AG04449 (cell line): ENCODE results near the gene RAI14.

Experiments
- CTCF ChIA-PET: fragments of 350-600 bp; formaldehyde crosslinking; extraction: SDS; loops from one replicate; lab custom pipeline; 2021; ENCODE audit warnings: antibody characterized with exemption; lab: Yijun Ruan, JAX
- POLR2A ChIA-PET: fragments of 400-600, 350-600 bp; formaldehyde crosslinking; extraction: SDS; loops from one replicate; lab custom pipeline; 2020; ENCODE audit warnings: antibody characterized with exemption, inconsistent platforms; lab: Yijun Ruan, JAX
- DNase-seq: peaks from one replicate; pipeline ENCODE4 v3.0.0-alpha.2; 2010; ENCODE audit warnings: low read depth, low spot score
- H3K4me3 ChIP-seq: 2 replicates; pipeline ENCODE4 v1.5.1; 2011; ENCODE audit warnings: low read depth, mild to moderate bottlenecking, control low read depth, low read length
- CTCF ChIP-seq: IDR thresholded peaks from one replicate; pipeline ENCODE4 v1.5.1; 2011; ENCODE audit warnings: mild to moderate bottlenecking, moderate library complexity, low read length, control low read depth, inconsistent platforms; ENCODE audit not compliant: insufficient read depth; ENCODE audit errors: missing control alignments

RAI14 gene

GRCh38 chr5:34844106-34844505 lies 188.0 kb downstream of the RAI14 start:
- ChIA-PET POLR2A (no interaction called here), CTCF (no interaction called here)
- no peak for DNase-seq
- no peak overlapping the region for H3K4me3 ChIP-seq
- TF ChIP-seq CTCF, result no peak

DNA sequence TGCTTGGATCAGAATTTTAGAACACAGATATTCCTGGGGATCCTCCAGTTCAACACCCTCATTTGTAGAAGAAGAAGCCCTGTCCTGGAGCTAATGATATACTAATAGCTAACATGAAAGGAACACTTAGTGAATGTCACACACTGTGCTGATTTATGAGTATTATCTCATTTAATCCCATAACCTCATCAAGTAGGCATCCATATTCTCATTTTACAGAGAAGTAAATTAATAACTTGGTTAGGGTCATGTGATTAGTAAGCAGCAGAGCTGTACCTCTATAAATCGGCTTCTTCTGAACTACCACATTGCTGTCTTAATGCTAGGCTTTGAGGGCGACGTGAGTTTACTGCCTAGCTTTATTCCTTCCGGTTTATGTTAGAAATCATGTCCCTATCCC lies 188.9 kb downstream of the RAI14 start:
- H3K4me3 ChIP-seq, result no peak overlapping the region
- CTCF ChIA-PET, result no interaction called here
- DNase-seq, result no peak
- no peak for TF ChIP-seq CTCF
- POLR2A ChIA-PET, result no interaction called here

GRCh38 chr5:34847056-34847455 lies 190.9 kb downstream of the RAI14 start:
- no peak overlapping the region for H3K4me3 ChIP-seq
- ChIA-PET POLR2A (no interaction called here), CTCF (no interaction called here)
- DNase-seq, result no peak
- TF ChIP-seq CTCF, result no peak

DNA sequence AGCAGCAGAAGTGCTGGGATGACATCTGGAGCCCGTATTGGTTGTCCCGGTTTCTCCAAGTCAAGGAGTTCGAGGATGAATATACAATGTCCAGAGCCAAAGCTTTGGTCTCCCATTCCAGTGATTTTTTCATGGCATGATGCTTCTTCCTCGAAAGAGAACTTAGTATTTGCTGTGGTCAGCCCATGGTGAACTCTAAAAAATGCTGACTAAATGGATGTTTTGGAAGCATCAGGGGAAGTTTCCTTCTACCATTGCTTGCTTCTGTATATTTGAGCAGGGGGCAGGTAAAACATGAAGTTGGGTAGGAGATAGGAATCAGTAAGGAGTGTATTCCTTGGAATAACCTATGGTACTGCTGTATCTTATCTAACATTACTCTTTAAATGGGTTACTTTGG lies 191.4 kb downstream of the RAI14 start:
- ChIA-PET POLR2A (no interaction called here), CTCF (no interaction called here)
- no peak for DNase-seq
- TF ChIP-seq CTCF, result no peak
- H3K4me3 ChIP-seq, result no peak overlapping the region

GRCh38 chr5:34848230-34848629 lies 192.1 kb downstream of the RAI14 start:
- CTCF ChIA-PET, result no interaction called here
- TF ChIP-seq CTCF, result no peak
- DNase-seq, result no peak
- no peak overlapping the region for H3K4me3 ChIP-seq
- POLR2A ChIA-PET, result no interaction called here

- CTCF ChIA-PET, result interaction anchor here (1.3 kb wide), 1 partner anchor 326 kb away, joined by 3 read pairs; no protein-coding TSS in a partner anchor
Measured at GRCh38 chr5:34849253-34849652, 193.1 kb downstream of the RAI14 start.

More at GRCh38 chr5:34849253-34849652, 193.1 kb downstream of the RAI14 start:
- no peak overlapping the region for H3K4me3 ChIP-seq
- TF ChIP-seq CTCF, result no peak
- DNase-seq, result no peak
- POLR2A ChIA-PET, result no interaction called here
